H9 (cell line): ENCODE measurements around the gene CTNNA1. TPM values are rescaled to one million over a fixed set of nuclear protein-coding genes. Genes with fewer than 3 reads are reported as not detected.

Experiments
- DNase-seq: peaks from one replicate; pipeline ENCODE4 v3.0.0-alpha.2; 2017
- H2AFZ ChIP-seq: one replicate; pipeline ENCODE4 v1.6.1; 2013; ENCODE audit warnings: mild to moderate bottlenecking, low read length, control low read depth, moderate library complexity
- H2AK5ac ChIP-seq: 2 replicates; pipeline ENCODE4 v1.6.1; 2013; ENCODE audit warnings: low read length, control low read depth, mixed read lengths; ENCODE audit not compliant: insufficient read length
- H2BK120ac ChIP-seq: one replicate; pipeline ENCODE4 v1.6.1; 2013; ENCODE audit warnings: low read depth, mild to moderate bottlenecking, low read length, control low read depth, inconsistent platforms; ENCODE audit not compliant: poor library complexity, severe bottlenecking
- H2BK12ac ChIP-seq: 2 replicates; pipeline ENCODE4 v1.6.1; 2013; ENCODE audit warnings: low read length, control low read depth, mixed read lengths, low read depth; ENCODE audit not compliant: insufficient read length
- H2BK15ac ChIP-seq: 2 replicates; pipeline ENCODE4 v1.6.1; 2013; ENCODE audit warnings: low read depth, low read length, control low read depth
- H2BK20ac ChIP-seq: one replicate; pipeline ENCODE4 v1.6.1; 2013; ENCODE audit warnings: low read depth, mild to moderate bottlenecking, low read length, control low read depth, inconsistent platforms; ENCODE audit not compliant: poor library complexity, severe bottlenecking
- H2BK5ac ChIP-seq: 2 replicates; pipeline ENCODE4 v1.6.1; 2013; ENCODE audit warnings: low read length, control low read depth, mixed read lengths; ENCODE audit not compliant: insufficient read length
- H3K14ac ChIP-seq: 2 replicates; pipeline ENCODE4 v1.6.1; 2013; ENCODE audit warnings: low read length, control low read depth; ENCODE audit not compliant: insufficient read depth
- H3K18ac ChIP-seq: 2 replicates; pipeline ENCODE4 v1.6.1; 2013; ENCODE audit warnings: low read depth, mild to moderate bottlenecking, mixed read lengths, low read length, control low read depth; ENCODE audit not compliant: insufficient read length
- H3K23ac ChIP-seq: 2 replicates; pipeline ENCODE4 v1.6.1; 2013; ENCODE audit warnings: low read length, control low read depth, mixed read lengths, low read depth; ENCODE audit not compliant: insufficient read length
- H3K23me2 ChIP-seq: 2 replicates; pipeline ENCODE4 v1.6.1; 2013; ENCODE audit warnings: low read depth, mild to moderate bottlenecking, mixed read lengths, low read length, control low read depth; ENCODE audit not compliant: insufficient read length, poor library complexity, severe bottlenecking
- H3K27ac ChIP-seq: 2 replicates; pipeline ENCODE4 v1.5.1; 2013; ENCODE audit warnings: low read length, control low read depth, mixed read lengths, low read depth; ENCODE audit not compliant: insufficient read length
- H3K27me3 ChIP-seq: 2 replicates; pipeline ENCODE4 v1.6.1; 2013; ENCODE audit warnings: low read length, control low read depth, inconsistent platforms; ENCODE audit not compliant: insufficient read depth
- H3K4ac ChIP-seq: 2 replicates; pipeline ENCODE4 v1.6.1; 2013; ENCODE audit warnings: low read depth, mild to moderate bottlenecking, control low read depth, inconsistent platforms, low read length, moderate library complexity
- H3K4me1 ChIP-seq: 2 replicates; pipeline ENCODE4 v1.6.1; 2013; ENCODE audit warnings: low read length, control low read depth, inconsistent platforms; ENCODE audit not compliant: insufficient read depth
- H3K4me2 ChIP-seq: 2 replicates; pipeline ENCODE4 v1.6.1; 2013; ENCODE audit warnings: low read length, control low read depth, mixed read lengths; ENCODE audit not compliant: insufficient read length, insufficient read depth
- H3K56ac ChIP-seq: 2 replicates; pipeline ENCODE4 v1.6.1; 2013; ENCODE audit warnings: low read depth, mild to moderate bottlenecking, mixed read lengths, low read length, control low read depth; ENCODE audit not compliant: insufficient read length
- H3K79me1 ChIP-seq: 2 replicates; pipeline ENCODE4 v1.6.1; 2013; ENCODE audit warnings: low read depth, mild to moderate bottlenecking, moderate library complexity, low read length, control low read depth, inconsistent platforms; ENCODE audit not compliant: insufficient read depth, poor library complexity, severe bottlenecking
- H3K79me2 ChIP-seq: 2 replicates; pipeline ENCODE4 v1.6.1; 2013; ENCODE audit warnings: low read length, control low read depth, inconsistent platforms; ENCODE audit not compliant: insufficient read depth
- H3K9ac ChIP-seq: 2 replicates; pipeline ENCODE4 v1.6.1; 2013; ENCODE audit warnings: low read length, control low read depth, mixed read lengths; ENCODE audit not compliant: insufficient read length; ENCODE audit errors: extremely low read depth
- H3K9me3 ChIP-seq: one replicate; pipeline ENCODE4 v1.6.1; 2013; ENCODE audit warnings: low read depth, low read length, inconsistent platforms; ENCODE audit not compliant: control insufficient read depth
- H3T11ph ChIP-seq: one replicate; pipeline ENCODE4 v1.6.1; 2013; ENCODE audit warnings: mild to moderate bottlenecking, low read length, control low read depth, inconsistent platforms
- H4K20me1 ChIP-seq: one replicate; pipeline ENCODE4 v1.6.1; 2013; ENCODE audit not compliant: control insufficient read depth, insufficient read length, insufficient read depth
- H4K5ac ChIP-seq: 2 replicates; pipeline ENCODE4 v1.6.1; 2013; ENCODE audit warnings: low read depth, mild to moderate bottlenecking, mixed read lengths, low read length, control low read depth; ENCODE audit not compliant: insufficient read length
- H4K8ac ChIP-seq: replicated peaks from 2 replicates; pipeline ENCODE4 v1.6.1; 2013; ENCODE audit warnings: low read length, control low read depth, mixed read lengths, low read depth; ENCODE audit not compliant: insufficient read length
- H4K91ac ChIP-seq: 2 replicates; pipeline ENCODE4 v1.6.1; 2013; ENCODE audit warnings: low read depth, mild to moderate bottlenecking, moderate library complexity, mixed read lengths, low read length, control low read depth; ENCODE audit not compliant: insufficient read length
- H3K27ac Mint-ChIP-seq, 3 experiments: 2 replicates in 2 of 3; 3 replicates in 1 of 3; pipeline ENCODE4 v1.8.0; 2020 to 2021; ENCODE audit warnings: mixed read lengths in 3 of 3, mild to moderate bottlenecking in 1 of 3, moderate library complexity in 1 of 3
- H3K27me3 Mint-ChIP-seq: 2 replicates; pipeline ENCODE4 v1.8.0; 2021; ENCODE audit warnings: low read depth, mild to moderate bottlenecking, moderate library complexity, mixed read lengths
- H3K36me3 Mint-ChIP-seq, 3 experiments: 2 replicates in 2 of 3; 3 replicates in 1 of 3; pipeline ENCODE4 v1.8.0; 2020 to 2021; ENCODE audit warnings: low read depth in 3 of 3, mixed read lengths in 3 of 3; ENCODE audit not compliant: insufficient read depth in 1 of 3
- H3K4me1 Mint-ChIP-seq, 2 experiments: 2 replicates each; pipeline ENCODE4 v1.8.0; 2020; ENCODE audit warnings: mixed read lengths in 2 of 2
- H3K4me3 Mint-ChIP-seq, 2 experiments: 2 replicates in 1 of 2; 3 replicates in 1 of 2; pipeline ENCODE4 v1.8.0; 2020 to 2021; ENCODE audit warnings: mild to moderate bottlenecking in 2 of 2, mixed read lengths in 2 of 2, moderate library complexity in 1 of 2
- H3K9me3 Mint-ChIP-seq, 2 experiments: 2 replicates in 1 of 2; 3 replicates in 1 of 2; pipeline ENCODE4 v1.8.0; 2020; ENCODE audit warnings: mild to moderate bottlenecking in 2 of 2, mixed read lengths in 2 of 2, moderate library complexity in 1 of 2
- WGBS: extraction: QIAGEN DNeasy Blood & Tissue Kit; methylation state at CpG from one replicate; pipeline ENCODE4 v1.1.7; 2013; ENCODE audit warnings: missing lambda C conversion rate, low lambda C conversion rate, mixed read lengths; ENCODE audit not compliant: insufficient read length; ENCODE audit errors: extremely low coverage; 5-methylcytosine and 5-hydroxymethylcytosine counted together
- total RNA-seq: library from RNA; stranded (reverse); gene quantifications from 2 replicates; pipeline ENCODE4 v1.2.1, GENCODE V29; 2021
- TF ChIP-seq, protein P1 (sequence below): fragments of 200-600 bp; sonication (generic); conservative IDR thresholded peaks from 3 replicates; pipeline ENCODE4 v1.8.0; 2021; ENCODE audit warnings: antibody characterized with exemption, mild to moderate bottlenecking

CTNNA1 gene
- total RNA-seq, 1 experiment from 2014 or later, result 354 TPM

DNA sequence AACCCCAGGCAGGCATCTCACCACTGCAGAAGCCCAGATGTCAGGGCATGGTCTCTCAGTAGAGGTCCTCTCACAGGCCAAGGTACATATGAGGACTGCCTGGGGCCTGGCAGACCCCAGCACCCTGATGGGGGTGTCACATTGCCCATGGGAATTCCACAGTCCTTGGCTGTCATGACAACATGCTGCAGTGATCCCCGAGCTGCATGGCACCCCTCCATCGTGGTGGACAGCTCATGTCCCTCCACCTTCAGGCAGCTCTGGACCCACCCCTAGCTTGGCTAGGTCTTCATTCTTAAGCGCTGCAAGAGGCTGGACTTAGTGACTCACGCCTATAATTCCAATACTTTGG is 196.0 kb downstream of the CTNNA1 start:
- Histone ChIP-seq H2AFZ (no peak overlapping the region), H2BK15ac (no peak overlapping the region), H3K23me2 (no peaks in the 10 kb centered on the region), H2BK5ac (no peak overlapping the region), H4K20me1 (no peaks in the 10 kb centered on the region), H3K79me1 (no peaks in the 10 kb centered on the region), H3K79me2 (no peaks in the 10 kb centered on the region), H4K8ac (no peak overlapping the region), H3K56ac (no peak overlapping the region), H3K9me3 (no peaks in the 10 kb centered on the region), H3K27me3 (no peaks in the 10 kb centered on the region), H3K4me2 (no peak overlapping the region), H4K91ac (no peak overlapping the region), H3K4ac (no peak overlapping the region), H2BK20ac (no peak overlapping the region), H2BK120ac (no peak overlapping the region), H3K9ac (no peak overlapping the region), H3K18ac (no peak overlapping the region), H3K27ac (no peak overlapping the region), H4K5ac (no peak overlapping the region), H3K23ac (no peak overlapping the region), H2AK5ac (no peak overlapping the region), H2BK12ac (no peak overlapping the region), H3K4me1 (no peaks in the 10 kb centered on the region), H3K14ac (no peak overlapping the region), H3T11ph (no peak overlapping the region)
- Mint-ChIP-seq H3K4me3 (no peak overlapping the region), H3K4me1 (peaks cover 22 to 32% of the 10 kb centered on the region in 2 experiments), H3K27me3 (0 out of 2 replicates have a peak, but pooled peaks cover 1% of the 10 kb centered on the region), H3K36me3 (peaks cover 0 to 3% (median 0%) of the 10 kb centered on the region in 3 experiments; a peak in 1 of 7 replicates), H3K27ac (no peak overlapping the region), H3K9me3 (no peaks in the 10 kb centered on the region)
- no CpG with 5 or more reads among the region's 4 CpGs for WGBS
- TF ChIP-seq, protein P1, sequence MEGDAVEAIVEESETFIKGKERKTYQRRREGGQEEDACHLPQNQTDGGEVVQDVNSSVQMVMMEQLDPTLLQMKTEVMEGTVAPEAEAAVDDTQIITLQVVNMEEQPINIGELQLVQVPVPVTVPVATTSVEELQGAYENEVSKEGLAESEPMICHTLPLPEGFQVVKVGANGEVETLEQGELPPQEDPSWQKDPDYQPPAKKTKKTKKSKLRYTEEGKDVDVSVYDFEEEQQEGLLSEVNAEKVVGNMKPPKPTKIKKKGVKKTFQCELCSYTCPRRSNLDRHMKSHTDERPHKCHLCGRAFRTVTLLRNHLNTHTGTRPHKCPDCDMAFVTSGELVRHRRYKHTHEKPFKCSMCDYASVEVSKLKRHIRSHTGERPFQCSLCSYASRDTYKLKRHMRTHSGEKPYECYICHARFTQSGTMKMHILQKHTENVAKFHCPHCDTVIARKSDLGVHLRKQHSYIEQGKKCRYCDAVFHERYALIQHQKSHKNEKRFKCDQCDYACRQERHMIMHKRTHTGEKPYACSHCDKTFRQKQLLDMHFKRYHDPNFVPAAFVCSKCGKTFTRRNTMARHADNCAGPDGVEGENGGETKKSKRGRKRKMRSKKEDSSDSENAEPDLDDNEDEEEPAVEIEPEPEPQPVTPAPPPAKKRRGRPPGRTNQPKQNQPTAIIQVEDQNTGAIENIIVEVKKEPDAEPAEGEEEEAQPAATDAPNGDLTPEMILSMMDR, result no peak
- no peak for DNase-seq
